GM06990 (cell line): ENCODE results near the gene PRICKLE2.

Experiments
- DNase-seq: peaks from one replicate; pipeline ENCODE4 v3.0.0-alpha.2; 2011; ENCODE audit not compliant: insufficient read length; ENCODE audit errors: extremely low read depth
- H3K27me3 ChIP-seq: replicated peaks from 2 replicates; pipeline ENCODE4 v1.6.0; 2011; ENCODE audit warnings: low read length; ENCODE audit not compliant: control insufficient read depth, insufficient read depth
- H3K36me3 ChIP-seq: 2 replicates; pipeline ENCODE4 v1.5.1; 2011; ENCODE audit warnings: low read length; ENCODE audit not compliant: control insufficient read depth, insufficient read depth
- H3K4me3 ChIP-seq: replicated peaks from 2 replicates; pipeline ENCODE4 v1.5.1; 2011; ENCODE audit warnings: low read depth, mild to moderate bottlenecking, control low read depth, low read length
- TF ChIP-seq, protein P1 (sequence below): IDR thresholded peaks from 2 replicates; pipeline ENCODE4 v1.5.1; 2011; ENCODE audit warnings: low read length, control low read depth, mild to moderate bottlenecking, inconsistent platforms; ENCODE audit not compliant: insufficient read depth, poor library complexity, severe bottlenecking

Gene PRICKLE2

DNA sequence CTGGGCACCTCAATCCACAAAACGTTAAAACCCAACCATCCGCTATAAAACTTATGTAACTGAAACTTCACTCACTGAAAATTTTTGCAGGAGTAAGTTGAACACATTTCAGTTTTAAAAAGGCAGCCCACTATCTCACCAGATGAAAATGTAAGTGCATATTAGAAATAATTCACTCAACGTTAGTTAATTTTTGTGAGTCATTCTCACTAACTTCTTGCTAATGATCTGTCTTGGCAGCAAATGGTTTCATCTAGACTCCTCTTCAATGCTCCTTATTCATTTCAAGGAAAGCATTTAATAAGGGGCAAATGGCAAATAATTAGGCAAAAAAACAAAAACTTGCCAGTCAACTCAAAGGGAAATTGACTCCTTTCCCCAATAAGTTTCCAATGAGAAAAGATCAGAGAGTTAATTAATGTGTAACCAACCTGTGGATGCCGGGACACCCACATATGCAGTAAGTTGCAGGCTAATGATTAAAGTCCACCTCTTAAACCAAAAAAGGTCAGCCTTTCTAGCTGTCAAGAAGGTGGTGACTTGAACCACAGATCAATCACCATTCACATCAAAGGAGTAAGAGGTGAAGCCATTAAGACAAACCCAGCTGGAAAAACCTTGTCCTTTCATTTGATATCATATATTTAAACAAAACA, 22.9 kb upstream of the PRICKLE2 start:
- TF ChIP-seq, protein P1, sequence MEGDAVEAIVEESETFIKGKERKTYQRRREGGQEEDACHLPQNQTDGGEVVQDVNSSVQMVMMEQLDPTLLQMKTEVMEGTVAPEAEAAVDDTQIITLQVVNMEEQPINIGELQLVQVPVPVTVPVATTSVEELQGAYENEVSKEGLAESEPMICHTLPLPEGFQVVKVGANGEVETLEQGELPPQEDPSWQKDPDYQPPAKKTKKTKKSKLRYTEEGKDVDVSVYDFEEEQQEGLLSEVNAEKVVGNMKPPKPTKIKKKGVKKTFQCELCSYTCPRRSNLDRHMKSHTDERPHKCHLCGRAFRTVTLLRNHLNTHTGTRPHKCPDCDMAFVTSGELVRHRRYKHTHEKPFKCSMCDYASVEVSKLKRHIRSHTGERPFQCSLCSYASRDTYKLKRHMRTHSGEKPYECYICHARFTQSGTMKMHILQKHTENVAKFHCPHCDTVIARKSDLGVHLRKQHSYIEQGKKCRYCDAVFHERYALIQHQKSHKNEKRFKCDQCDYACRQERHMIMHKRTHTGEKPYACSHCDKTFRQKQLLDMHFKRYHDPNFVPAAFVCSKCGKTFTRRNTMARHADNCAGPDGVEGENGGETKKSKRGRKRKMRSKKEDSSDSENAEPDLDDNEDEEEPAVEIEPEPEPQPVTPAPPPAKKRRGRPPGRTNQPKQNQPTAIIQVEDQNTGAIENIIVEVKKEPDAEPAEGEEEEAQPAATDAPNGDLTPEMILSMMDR = no peak
- H3K27me3 ChIP-seq = no peaks in the 10 kb centered on the region; the same call in 1 of the 2 replicates
- no peak overlapping the region for H3K4me3 ChIP-seq
- no peaks in the 10 kb centered on the region for H3K36me3 ChIP-seq
- no peak for DNase-seq

DNA sequence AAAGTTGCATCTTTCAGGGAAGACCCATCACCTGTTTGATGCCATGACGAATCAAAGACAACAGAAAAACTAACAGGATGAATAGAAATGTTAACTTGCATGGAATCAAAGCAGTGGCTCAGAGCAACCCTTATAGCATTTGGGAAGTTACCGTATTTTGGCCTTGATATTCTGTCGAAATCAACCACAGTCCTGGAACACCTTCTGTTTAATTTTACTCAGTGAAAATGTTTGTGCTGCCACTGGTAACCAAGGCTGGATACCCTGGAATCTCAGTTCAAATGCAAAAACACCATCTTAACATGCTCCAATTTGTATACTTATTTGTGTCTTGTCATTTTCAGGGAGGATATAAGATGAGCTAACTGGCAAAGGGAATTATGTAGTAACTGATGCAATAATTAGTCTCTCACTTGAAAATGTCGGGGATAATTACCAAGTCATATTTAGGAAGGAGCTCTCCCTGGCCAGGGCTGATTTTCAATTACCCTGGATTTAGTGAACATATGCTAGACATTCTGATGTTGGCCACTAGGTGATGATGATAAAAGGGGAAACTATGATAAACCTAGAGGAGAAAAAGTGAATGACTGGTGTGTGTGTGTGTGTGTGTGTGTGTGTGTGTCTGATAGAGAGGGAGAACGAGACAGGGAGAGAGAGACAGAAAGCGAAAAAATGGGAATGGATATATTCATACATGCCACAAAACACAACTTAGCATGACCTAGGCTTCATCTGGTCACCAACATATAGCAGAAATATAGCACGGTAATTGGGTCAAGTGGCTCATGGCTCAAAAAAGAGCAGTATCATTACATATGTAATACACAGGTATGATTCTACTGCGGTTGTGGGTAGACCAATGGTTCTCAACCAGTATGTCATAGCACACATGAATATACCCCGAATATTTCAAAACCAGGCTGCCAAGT, 19.0 kb upstream of the PRICKLE2 start:
- Histone ChIP-seq H3K27me3 (no peaks in the 10 kb centered on the region; the same call in none of the 2 replicates), H3K4me3 (no peak overlapping the region), H3K36me3 (no peaks in the 10 kb centered on the region)
- TF ChIP-seq, protein P1 = peak; percentile 59
- peak; percentile 13 for DNase-seq

DNA sequence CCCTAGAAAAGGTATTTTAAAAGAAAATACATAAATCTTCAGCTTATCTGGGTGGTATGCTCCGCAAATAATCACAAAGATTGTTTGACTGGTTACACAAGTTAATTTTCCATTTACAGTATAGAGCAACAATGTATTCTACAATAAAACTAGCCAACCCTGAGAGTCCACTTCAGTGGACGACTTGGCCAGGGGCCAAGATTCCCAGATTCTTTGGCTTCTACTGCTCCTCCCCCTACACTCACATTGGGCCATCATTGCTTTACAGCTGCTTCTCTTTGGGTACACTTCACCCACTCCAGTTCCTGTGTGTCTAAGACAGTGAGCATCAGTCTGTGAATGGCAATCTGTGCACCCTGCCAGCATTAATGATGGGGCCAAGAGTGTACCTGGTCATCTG, 17.2 kb upstream of the PRICKLE2 start:
- TF ChIP-seq, protein P1 = no peak
- Histone ChIP-seq H3K27me3 (no peaks in the 10 kb centered on the region; the same call in none of the 2 replicates), H3K36me3 (no peaks in the 10 kb centered on the region), H3K4me3 (no peak overlapping the region)
- no peak for DNase-seq

DNA sequence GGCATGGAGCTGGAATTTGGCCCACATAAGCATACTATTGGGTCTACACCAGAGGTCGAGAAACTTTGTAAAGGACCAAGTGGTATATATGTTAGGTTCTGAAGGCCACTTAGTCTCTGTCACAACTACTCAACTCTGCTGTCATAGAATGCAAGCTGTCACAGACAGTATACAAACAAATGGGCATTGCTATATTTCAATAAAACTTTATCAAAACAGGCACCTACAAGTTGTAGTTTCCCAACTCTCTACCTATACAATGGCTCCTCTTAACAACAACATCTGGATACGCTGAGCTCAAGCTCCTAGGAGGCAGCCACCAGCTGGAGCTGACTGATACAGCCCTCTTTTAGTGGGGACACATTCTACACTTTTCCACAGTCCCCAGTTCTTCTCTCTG, 15.7 kb upstream of the PRICKLE2 start:
- DNase-seq = no peak
- no peaks in the 10 kb centered on the region for H3K36me3 ChIP-seq
- TF ChIP-seq, protein P1 = no peak
- H3K27me3 ChIP-seq = no peaks in the 10 kb centered on the region; the same call in none of the 2 replicates
- H3K4me3 ChIP-seq = no peak overlapping the region

DNA sequence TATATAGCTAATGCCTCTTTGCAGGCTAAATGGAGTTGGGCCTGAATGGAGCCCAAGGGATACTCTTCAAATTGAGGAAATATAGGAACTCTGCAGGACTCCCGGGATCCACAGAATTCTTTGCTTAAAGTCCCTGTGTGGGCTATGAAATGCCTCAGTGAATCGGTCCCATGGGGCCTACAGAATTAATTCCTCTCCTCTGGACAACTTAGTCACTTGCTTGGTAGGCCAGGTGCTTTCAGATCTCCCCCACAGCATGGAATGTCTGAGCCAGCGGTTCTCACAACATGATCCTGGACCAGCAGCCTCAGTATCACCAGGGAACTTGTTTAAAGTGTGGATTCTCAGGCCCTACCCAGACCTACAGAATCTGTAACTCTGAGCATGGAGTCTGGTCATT, 15.1 kb upstream of the PRICKLE2 start:
- TF ChIP-seq, protein P1 = no peak
- Histone ChIP-seq H3K36me3 (no peaks in the 10 kb centered on the region), H3K4me3 (no peak overlapping the region), H3K27me3 (no peaks in the 10 kb centered on the region; the same call in 1 of the 2 replicates)
- no peak for DNase-seq
